22Rv1 (cell line): ENCODE measurements around the gene DDI1.
"Not testable (repeated sequence)": the region's sequence is repeated elsewhere in the genome, so short reads cannot be mapped to it uniquely, and the experiment has no call there.

Source experiments
- H3K27ac ChIP-seq: fragments of 450-650 bp; 2 replicates; pipeline ENCODE4 v1.5.1; 2017
- ZFX ChIP-seq: fragments of 450-650 bp; IDR thresholded peaks from 2 replicates; pipeline ENCODE4 v1.6.1; 2017; ENCODE audit warnings: antibody characterized with exemption, borderline replicate concordance
- TF ChIP-seq, protein P1 (sequence below): fragments of 450-650 bp; IDR thresholded peaks from 2 replicates; pipeline ENCODE4 v1.5.1; 2017; ENCODE audit warnings: mild to moderate bottlenecking

The DDI1 gene

DNA sequence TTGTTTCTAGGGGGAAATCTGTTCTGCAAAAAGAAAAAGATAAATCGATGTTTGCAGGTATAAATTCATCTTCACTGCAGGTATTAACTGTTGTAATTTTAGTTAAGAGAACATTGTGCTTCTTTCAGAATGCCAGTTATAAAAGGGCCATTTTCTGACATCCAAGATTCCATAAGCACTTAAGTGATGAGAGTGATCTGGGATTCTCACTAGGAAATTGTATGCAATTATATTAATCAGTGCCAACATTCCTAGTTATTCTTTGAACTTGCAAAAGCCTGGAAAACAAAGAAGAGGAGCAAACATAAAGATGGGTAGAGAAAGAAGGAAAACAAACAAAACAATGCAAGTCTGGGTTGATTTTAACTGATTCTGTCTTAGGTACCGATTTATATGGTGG, 5.4 kb downstream of the DDI1 start:
- no peak overlapping the region for H3K27ac ChIP-seq
- TF ChIP-seq, protein P1, sequence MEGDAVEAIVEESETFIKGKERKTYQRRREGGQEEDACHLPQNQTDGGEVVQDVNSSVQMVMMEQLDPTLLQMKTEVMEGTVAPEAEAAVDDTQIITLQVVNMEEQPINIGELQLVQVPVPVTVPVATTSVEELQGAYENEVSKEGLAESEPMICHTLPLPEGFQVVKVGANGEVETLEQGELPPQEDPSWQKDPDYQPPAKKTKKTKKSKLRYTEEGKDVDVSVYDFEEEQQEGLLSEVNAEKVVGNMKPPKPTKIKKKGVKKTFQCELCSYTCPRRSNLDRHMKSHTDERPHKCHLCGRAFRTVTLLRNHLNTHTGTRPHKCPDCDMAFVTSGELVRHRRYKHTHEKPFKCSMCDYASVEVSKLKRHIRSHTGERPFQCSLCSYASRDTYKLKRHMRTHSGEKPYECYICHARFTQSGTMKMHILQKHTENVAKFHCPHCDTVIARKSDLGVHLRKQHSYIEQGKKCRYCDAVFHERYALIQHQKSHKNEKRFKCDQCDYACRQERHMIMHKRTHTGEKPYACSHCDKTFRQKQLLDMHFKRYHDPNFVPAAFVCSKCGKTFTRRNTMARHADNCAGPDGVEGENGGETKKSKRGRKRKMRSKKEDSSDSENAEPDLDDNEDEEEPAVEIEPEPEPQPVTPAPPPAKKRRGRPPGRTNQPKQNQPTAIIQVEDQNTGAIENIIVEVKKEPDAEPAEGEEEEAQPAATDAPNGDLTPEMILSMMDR: no peak
- TF ChIP-seq ZFX: no peak

DNA sequence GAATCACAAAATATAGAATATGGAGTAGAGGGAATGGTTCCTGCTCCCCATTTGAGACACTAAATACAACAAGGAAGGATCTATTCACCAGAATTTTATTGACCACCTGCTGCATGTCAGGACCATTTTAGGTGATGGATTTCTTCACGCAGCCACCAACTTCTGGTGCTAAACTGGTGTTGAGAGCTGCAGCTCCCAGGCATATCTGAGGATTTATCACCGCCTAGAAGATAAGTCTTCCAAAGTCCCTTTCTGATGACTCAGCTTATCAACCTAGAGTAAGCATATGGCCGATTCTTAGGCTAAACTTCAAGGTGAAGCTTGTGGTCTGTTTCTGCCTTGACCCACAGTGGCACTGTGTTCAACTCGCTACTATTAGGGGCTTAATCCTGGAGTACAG, 6.7 kb downstream of the DDI1 start:
- no peak overlapping the region for H3K27ac ChIP-seq
- TF ChIP-seq, protein P1: no peak
- TF ChIP-seq ZFX: no peak

DNA sequence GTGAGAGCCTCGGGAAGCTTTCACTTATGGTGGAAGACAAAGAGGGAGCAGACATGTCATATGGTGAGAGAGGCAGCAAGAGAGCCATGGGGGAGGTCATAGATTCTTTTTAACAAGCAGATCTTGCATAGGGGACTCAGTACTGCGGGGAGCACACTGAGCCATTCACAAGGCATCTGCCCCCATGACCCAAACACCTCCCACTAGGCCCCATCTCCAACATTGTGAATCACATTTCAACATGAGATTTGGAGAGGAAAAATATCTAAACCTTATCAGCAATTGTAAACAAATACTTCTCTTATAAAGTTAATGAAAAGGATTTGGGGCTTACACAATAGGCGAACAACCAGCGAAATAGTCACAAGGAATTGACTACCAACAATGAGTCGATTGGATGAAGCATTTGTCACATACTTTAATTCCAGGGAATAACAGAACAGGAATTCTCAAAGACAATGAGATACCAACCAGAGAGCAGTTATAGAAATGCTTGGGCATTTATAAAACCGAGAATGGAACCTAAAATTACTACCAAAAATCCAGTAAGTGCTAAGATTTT, 7.3 kb downstream of the DDI1 start:
- no peak for TF ChIP-seq ZFX
- TF ChIP-seq, protein P1: no peak
- no peak overlapping the region for H3K27ac ChIP-seq

DNA sequence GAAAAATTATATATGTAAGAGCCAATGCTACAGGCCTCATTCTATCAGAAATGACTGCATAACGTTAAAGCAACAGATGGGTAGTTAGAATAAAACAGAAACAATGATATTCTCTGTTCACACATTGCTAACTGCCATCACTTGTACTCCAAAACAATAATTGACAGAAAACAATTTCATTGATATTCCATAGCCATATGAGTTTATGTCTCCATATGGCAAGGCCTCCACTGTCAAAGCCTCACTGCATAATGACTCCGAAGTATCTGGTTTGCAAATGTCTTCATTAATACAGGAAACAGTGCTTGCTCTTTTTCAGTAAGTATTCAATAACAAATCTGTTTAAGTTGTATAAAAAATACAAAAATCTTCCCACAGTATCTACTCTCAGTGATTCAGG, 9.9 kb downstream of the DDI1 start:
- no peak for TF ChIP-seq ZFX
- TF ChIP-seq, protein P1: no peak

DNA sequence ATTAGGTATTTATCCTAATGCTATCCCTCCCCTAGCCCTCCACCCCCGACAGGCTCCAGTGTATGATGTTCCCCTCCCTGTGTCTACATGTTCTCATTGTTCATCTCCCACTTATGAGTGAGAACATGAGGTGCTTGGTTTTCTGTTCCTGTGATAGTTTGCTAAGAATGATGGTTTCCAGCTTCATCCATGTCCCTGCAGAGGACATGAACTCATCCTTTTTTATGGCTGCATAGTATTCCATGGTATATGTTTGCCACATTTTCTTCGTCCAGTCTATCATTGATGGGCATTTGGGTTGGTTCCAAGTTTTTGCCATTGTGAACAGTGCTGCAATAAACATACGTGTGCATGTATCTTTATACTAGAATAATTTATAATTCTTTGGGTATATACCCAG, 10.4 kb downstream of the DDI1 start:
- H3K27ac ChIP-seq: not testable (repeated sequence)

More for the DNA sequence above, 9.9 kb downstream of the DDI1 start:
- no peak overlapping the region for H3K27ac ChIP-seq

DNA sequence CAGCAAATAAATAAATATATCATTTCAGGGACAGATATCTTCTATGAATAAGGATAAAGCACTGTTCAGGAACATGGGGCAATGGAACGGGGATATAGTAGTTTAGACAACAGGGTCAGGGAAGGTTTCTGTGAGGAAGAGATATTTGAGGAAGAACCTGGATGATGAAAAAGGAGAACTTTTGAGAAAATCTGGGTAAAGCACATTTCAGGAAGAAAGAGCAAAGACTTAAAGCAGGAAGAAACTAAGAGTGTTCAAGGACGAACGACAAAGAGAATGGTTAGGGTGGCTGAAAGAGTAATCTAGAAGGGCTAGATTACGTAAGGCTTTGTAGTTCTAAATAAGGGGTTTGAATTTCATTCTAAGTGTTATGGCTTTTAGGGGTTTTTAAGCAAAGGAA, 12.7 kb downstream of the DDI1 start:
- TF ChIP-seq, protein P1: no peak
- H3K27ac ChIP-seq: no peak overlapping the region

DNA sequence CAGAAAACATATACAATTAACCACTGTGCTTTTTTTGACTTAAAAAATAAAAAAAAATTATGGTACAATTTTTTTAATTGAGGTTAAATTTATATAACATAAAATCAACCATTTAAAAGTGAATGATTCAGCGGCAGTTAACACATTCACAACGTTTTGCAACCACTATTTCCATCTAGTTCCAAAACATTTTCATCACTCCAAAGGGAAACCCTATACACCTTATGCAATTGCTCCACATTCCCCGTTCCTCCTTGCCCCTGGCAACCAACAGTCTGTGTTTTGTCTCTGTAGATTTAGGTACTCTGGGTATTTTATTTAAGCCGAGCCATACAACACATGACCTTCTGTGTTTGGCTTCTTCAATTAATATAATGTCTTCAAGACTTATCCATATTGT, 15.3 kb downstream of the DDI1 start:
- TF ChIP-seq, protein P1: no peak
- TF ChIP-seq ZFX: no peak

More for the DNA sequence above, 15.3 kb downstream of the DDI1 start:
- H3K27ac ChIP-seq: no peak overlapping the region
